Endodermal cell (in vitro differentiated cells): ENCODE measurements around the gene ARL4A. TPM values are rescaled to one million over a fixed set of nuclear protein-coding genes. Genes with fewer than 3 reads are reported as not detected.

ENCODE experiments used
- DNase-seq: peaks from one replicate; pipeline ENCODE4 v3.0.0-alpha.2; 2017
- H3K27ac ChIP-seq: 2 replicates; pipeline ENCODE4 v1.5.1; 2013; ENCODE audit warnings: mild to moderate bottlenecking, low read depth, low read length, moderate library complexity
- H3K27me3 ChIP-seq: 2 replicates; pipeline ENCODE4 v1.6.1; 2013; ENCODE audit warnings: mild to moderate bottlenecking, low read length, moderate library complexity; ENCODE audit not compliant: insufficient read depth, control insufficient read depth, poor library complexity, severe bottlenecking
- H3K36me3 ChIP-seq: 2 replicates; pipeline ENCODE4 v1.7.0; 2013; ENCODE audit warnings: mild to moderate bottlenecking, low read length, moderate library complexity; ENCODE audit not compliant: control insufficient read depth, insufficient read depth
- H3K4me1 ChIP-seq: one replicate; pipeline ENCODE4 v1.7.0; 2013; ENCODE audit warnings: low read length; ENCODE audit not compliant: control insufficient read depth, insufficient read depth
- H3K4me3 ChIP-seq: 2 replicates; pipeline ENCODE4 v1.5.1; 2013; ENCODE audit warnings: mild to moderate bottlenecking, low read length, moderate library complexity
- H3K9ac ChIP-seq: 2 replicates; pipeline ENCODE4 v1.6.1; 2013; ENCODE audit warnings: mild to moderate bottlenecking, low read length, moderate library complexity; ENCODE audit not compliant: poor library complexity, severe bottlenecking; ENCODE audit errors: extremely low read depth
- H3K9me3 ChIP-seq: 2 replicates; pipeline ENCODE4 v1.6.1; 2013; ENCODE audit warnings: mild to moderate bottlenecking, low read length, moderate library complexity; ENCODE audit not compliant: control insufficient read depth
- H3K27ac Mint-ChIP-seq: 2 replicates; pipeline ENCODE4 v1.8.0; 2020; ENCODE audit warnings: mixed read lengths
- H3K27me3 Mint-ChIP-seq: 2 replicates; pipeline ENCODE4 v1.8.0; 2021; ENCODE audit warnings: mild to moderate bottlenecking, mixed read lengths; ENCODE audit not compliant: insufficient read depth
- H3K36me3 Mint-ChIP-seq: 2 replicates; pipeline ENCODE4 v1.8.0; 2020; ENCODE audit warnings: low read depth, mixed read lengths
- H3K4me1 Mint-ChIP-seq: 2 replicates; pipeline ENCODE4 v1.8.0; 2020; ENCODE audit warnings: mixed read lengths
- H3K4me3 Mint-ChIP-seq: 2 replicates; pipeline ENCODE4 v1.8.0; 2020; ENCODE audit warnings: mild to moderate bottlenecking, moderate library complexity, mixed read lengths
- H3K9me3 Mint-ChIP-seq: 2 replicates; pipeline ENCODE4 v1.8.0; 2020; ENCODE audit warnings: mild to moderate bottlenecking, mixed read lengths
- WGBS, 2 experiments: methylation state at CpG; one replicate each; pipeline versions ENCODE4 v1.1.5 to v1.1.7; 2013; ENCODE audit warnings: missing lambda C conversion rate in 2 of 2, mixed read lengths in 1 of 2; ENCODE audit not compliant: insufficient coverage in 1 of 2, insufficient read length in 1 of 2; 5-methylcytosine and 5-hydroxymethylcytosine counted together
- total RNA-seq, 2 donors: library from RNA; stranded (reverse); fragmentation: NEBNext Ultra II Directional in 1 of 2; extraction: Animal tissue kit (Norgen Biotek cat#: 25700) in 1 of 2; gene quantifications; 2 replicates in 1 of 2; 3 replicates in 1 of 2; pipeline ENCODE4 v1.2.1, GENCODE V29; 2021
- TF ChIP-seq, protein P1 (sequence below): fragments of 200-600 bp; sonication (generic); conservative IDR thresholded peaks from 2 replicates; pipeline ENCODE4 v1.5.0; 2021; ENCODE audit warnings: antibody characterized with exemption, mild to moderate bottlenecking

ARL4A gene
- total RNA-seq, 2 donors from 2014 or later, result 19.1 to 26.4 TPM

DNA sequence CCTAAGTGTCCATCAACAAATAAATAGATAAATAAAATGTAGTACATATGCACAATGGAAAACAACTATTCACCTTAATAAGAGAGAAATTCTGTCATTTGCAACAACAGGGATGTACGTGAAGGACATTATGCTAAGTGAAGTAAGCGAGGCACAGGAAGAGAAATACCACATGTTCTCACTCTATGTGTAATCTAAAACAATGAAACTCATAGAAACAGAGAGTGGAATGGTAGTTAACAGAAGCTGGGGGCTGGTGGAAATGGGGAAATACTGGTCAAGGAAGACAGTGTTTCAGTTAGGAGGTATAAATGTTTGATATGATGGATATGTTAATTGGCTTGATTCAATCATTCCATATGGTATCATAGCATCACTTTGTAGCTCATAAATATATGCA is 43.1 kb downstream of the ARL4A start:
- H3K4me3 Mint-ChIP-seq, result no peak overlapping the region
- DNase-seq, result no peak
- Histone ChIP-seq H3K4me1 (no peaks in the 10 kb centered on the region), H3K4me3 (no peak overlapping the region), H3K27ac (no peak overlapping the region), H3K27me3 (no peaks in the 10 kb centered on the region), H3K36me3 (no peaks in the 10 kb centered on the region), H3K9ac (no peak overlapping the region), H3K9me3 (no peaks in the 10 kb centered on the region)
- WGBS, 2 experiments, result 66% methylated on average over 2 of the region's 2 CpGs; no CpG with 5 or more reads in 1 of the 2 experiments
- H3K27me3 Mint-ChIP-seq, result no peaks in the 10 kb centered on the region
- TF ChIP-seq, protein P1, sequence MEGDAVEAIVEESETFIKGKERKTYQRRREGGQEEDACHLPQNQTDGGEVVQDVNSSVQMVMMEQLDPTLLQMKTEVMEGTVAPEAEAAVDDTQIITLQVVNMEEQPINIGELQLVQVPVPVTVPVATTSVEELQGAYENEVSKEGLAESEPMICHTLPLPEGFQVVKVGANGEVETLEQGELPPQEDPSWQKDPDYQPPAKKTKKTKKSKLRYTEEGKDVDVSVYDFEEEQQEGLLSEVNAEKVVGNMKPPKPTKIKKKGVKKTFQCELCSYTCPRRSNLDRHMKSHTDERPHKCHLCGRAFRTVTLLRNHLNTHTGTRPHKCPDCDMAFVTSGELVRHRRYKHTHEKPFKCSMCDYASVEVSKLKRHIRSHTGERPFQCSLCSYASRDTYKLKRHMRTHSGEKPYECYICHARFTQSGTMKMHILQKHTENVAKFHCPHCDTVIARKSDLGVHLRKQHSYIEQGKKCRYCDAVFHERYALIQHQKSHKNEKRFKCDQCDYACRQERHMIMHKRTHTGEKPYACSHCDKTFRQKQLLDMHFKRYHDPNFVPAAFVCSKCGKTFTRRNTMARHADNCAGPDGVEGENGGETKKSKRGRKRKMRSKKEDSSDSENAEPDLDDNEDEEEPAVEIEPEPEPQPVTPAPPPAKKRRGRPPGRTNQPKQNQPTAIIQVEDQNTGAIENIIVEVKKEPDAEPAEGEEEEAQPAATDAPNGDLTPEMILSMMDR, result no peak
- H3K4me1 Mint-ChIP-seq, result peaks cover 17% of the 10 kb centered on the region
- H3K36me3 Mint-ChIP-seq, result no peaks in the 10 kb centered on the region
- H3K9me3 Mint-ChIP-seq, result no peaks in the 10 kb centered on the region
- no peak overlapping the region for H3K27ac Mint-ChIP-seq

DNA sequence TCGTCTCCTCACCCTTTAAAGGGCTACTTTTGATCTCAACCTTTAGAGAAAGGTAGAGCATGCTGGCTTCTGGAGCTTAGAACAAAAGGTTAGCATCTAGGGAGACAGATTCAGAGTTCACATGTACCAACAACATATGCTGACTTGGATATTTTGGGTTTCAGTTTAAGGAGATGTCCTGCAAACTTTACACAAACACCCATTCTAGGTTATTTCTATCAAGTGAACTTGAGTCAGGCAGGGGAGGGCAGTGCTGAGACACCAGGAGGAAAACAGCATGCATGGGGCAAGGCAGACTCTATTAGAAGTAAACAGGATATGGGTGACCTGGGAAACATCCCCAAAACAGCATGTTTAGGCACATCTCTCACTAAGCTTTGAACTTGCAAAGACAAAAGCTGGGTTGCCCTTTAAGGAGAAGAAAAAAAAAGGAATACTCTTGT is 43.8 kb downstream of the ARL4A start:
- Mint-ChIP-seq H3K4me3 (no peak overlapping the region), H3K27me3 (no peaks in the 10 kb centered on the region)
- TF ChIP-seq, protein P1, result no peak

DNA sequence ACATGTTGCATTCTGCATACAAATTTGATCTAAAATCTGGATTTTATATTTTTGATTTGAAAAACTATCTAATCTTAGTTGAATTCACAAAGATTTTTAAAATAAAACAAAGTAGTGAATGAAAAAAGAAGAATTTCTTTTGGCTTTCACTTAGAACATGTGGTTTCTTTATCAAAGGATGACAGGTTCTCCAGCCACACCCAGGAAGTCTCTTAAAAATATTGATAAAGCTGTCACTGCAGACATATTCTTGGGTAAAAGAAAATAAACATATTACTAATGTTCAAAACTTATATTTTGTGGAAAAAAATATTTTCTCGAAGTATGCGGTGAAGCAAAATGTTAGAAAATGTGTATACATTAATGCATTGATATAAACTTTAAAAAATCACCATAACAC is 44.3 kb downstream of the ARL4A start:
- Histone ChIP-seq H3K4me1 (no peaks in the 10 kb centered on the region), H3K9me3 (no peaks in the 10 kb centered on the region), H3K27me3 (no peaks in the 10 kb centered on the region), H3K9ac (no peak overlapping the region), H3K4me3 (no peak overlapping the region), H3K36me3 (no peaks in the 10 kb centered on the region), H3K27ac (no peak overlapping the region)
- peaks cover 17% of the 10 kb centered on the region for H3K4me1 Mint-ChIP-seq
- no peaks in the 10 kb centered on the region for H3K27me3 Mint-ChIP-seq
- H3K27ac Mint-ChIP-seq, result no peak overlapping the region
- H3K36me3 Mint-ChIP-seq, result no peaks in the 10 kb centered on the region
- DNase-seq, result no peak
- no peaks in the 10 kb centered on the region for H3K9me3 Mint-ChIP-seq
- H3K4me3 Mint-ChIP-seq, result no peak overlapping the region
- no CpG with 5 or more reads among the region's 2 CpGs for WGBS, 2 experiments
- TF ChIP-seq, protein P1, result no peak

More for the DNA sequence above, 43.8 kb downstream of the ARL4A start:
- WGBS, 2 experiments, result 93% methylated on average over 1 of the region's 1 CpG; no CpG with 5 or more reads in 1 of the 2 experiments
- Histone ChIP-seq H3K9ac (no peak overlapping the region), H3K36me3 (no peaks in the 10 kb centered on the region), H3K9me3 (no peaks in the 10 kb centered on the region), H3K4me1 (no peaks in the 10 kb centered on the region), H3K27ac (no peak overlapping the region), H3K4me3 (no peak overlapping the region), H3K27me3 (no peaks in the 10 kb centered on the region)
- no peaks in the 10 kb centered on the region for H3K36me3 Mint-ChIP-seq
- DNase-seq, result peak; percentile 81
- H3K9me3 Mint-ChIP-seq, result no peaks in the 10 kb centered on the region
- H3K4me1 Mint-ChIP-seq, result peaks cover 17% of the 10 kb centered on the region
- peak overlapping the region; percentile 76 for H3K27ac Mint-ChIP-seq
